Motor neuron (in vitro differentiated cells): ENCODE results near the gene CCPG1. TPM values are rescaled to one million over a fixed set of nuclear protein-coding genes. Genes with fewer than 3 reads are reported as not detected.

ENCODE experiments used
- ATAC-seq, 8 experiments: fragments of 200-7000 bp; cut with Tn5 transposase; replicated peaks in 6 of 8; 2 replicates each; pipeline ENCODE4 v1.8.0; 2021; ENCODE audit warnings: mild to moderate bottlenecking in 8 of 8, moderate library complexity in 8 of 8
- H3K27ac ChIP-seq, 2 donors: fragments of 250-450 bp; sonication (Bioruptor Pico); 2 replicates each; pipeline ENCODE4 v1.9.0; 2021; ENCODE audit warnings: antibody characterized with exemption in 2 of 2, mild to moderate bottlenecking in 2 of 2, moderate library complexity in 1 of 2
- H3K4me1 ChIP-seq, 2 donors: fragments of 250-450 bp; sonication (Bioruptor Pico); replicated peaks in 1 of 2; 2 replicates each; pipeline ENCODE4 v1.6.1; 2021; ENCODE audit warnings: antibody characterized with exemption in 2 of 2, mild to moderate bottlenecking in 2 of 2, moderate library complexity in 1 of 2
- H3K4me3 ChIP-seq, 5 donors: fragments of 250-450 bp; sonication (Bioruptor Pico); 2 replicates each; pipeline ENCODE4 v1.9.0; 2021; ENCODE audit warnings: antibody characterized with exemption in 5 of 5, mild to moderate bottlenecking in 5 of 5, moderate library complexity in 4 of 5
- WGBS, 10 experiments: fragments of 450-650 bp; shearing (Covaris generic); methylation state at CpG; one replicate each; pipeline ENCODE4 v1.0.0; 2022; 5-methylcytosine and 5-hydroxymethylcytosine counted together
- in situ Hi-C, 9 experiments: fragments of 400-800 bp; cut with MboI; loops; one replicate each; pipeline ENCODE4 v1.15.0; 2021; ENCODE audit warnings: low sequenced_read_pairs in 9 of 9, low pct_unique_long_range_greater_than_20kb in 2 of 9; ENCODE audit not compliant: unreplicated experiment in 9 of 9
- total RNA-seq, 8 experiments: library from RNA; unstranded; fragments of 300-600 nt; gene quantifications; 2 replicates each; pipeline versions ENCODE4 v1.2.3 to v1.2.4, GENCODE V29; 2022

The CCPG1 gene
- total RNA-seq, 8 experiments from 2014 or later, result 18.1 to 220 (median 47.9) TPM

DNA sequence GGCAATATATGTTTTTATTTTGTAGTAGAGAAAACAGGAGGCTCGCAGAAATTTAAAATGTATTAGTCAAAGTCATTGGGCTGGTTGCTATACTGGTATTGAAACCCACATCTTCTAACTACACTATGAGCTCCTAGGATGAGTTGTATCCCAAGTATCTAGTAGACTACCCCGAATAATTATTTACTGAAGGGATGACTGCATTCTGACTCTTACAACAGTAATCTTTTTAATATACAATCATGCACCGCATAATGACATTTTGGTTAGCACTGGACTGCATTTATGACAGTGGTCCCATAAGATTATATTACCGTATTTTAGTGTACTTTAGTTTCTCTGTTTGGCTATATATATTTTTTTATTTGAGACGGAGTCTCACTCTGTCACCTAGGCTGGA, 73.8 kb downstream of the CCPG1 start:
- WGBS, 10 experiments, result 40 to 89% (median 80%) methylated on average over 1 to 5 of the region's 5 CpGs; no CpG with 5 or more reads in 1 of the 10 experiments
- H3K4me1 ChIP-seq, result no peaks in the 10 kb centered on the region
- no peak overlapping the region for H3K4me3 ChIP-seq
- ATAC-seq, result no peak
- no peak overlapping the region for H3K27ac ChIP-seq
- in situ Hi-C loops, result loop anchor here in 1 of 9 experiments (25.0 kb wide), 1 partner anchor 103 kb away; no protein-coding TSS in a partner anchor

DNA sequence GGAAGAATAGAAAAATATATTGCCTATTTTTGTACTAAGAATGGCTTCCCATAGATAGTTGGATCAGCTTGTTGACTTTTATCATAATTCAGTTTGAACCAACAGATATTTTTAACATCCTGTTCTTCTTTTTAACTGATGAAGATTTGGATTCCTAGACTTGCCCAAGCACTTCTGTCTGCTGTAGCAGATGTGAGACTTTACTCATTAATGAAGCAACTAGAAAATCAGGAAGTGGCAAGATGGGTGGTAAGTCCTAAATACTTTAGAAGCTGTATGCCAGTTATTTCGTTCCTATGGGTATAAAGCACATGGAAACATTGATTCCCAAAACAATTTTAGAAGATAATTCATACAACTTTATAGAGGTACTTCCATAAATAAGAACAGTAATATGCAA, 80.8 kb downstream of the CCPG1 start:
- WGBS, 10 experiments, result 67 to 71% (median 67%) methylated on average over 1 of the region's 1 CpG; no CpG with 5 or more reads in 4 of the 10 experiments
- H3K4me3 ChIP-seq, result no peak overlapping the region
- H3K4me1 ChIP-seq, result no peaks in the 10 kb centered on the region
- ATAC-seq, result no peak
- no peak overlapping the region for H3K27ac ChIP-seq
- in situ Hi-C loops, result loop anchor here in 1 of 9 experiments (25.0 kb wide), 1 partner anchor 110 kb away; no protein-coding TSS in a partner anchor

GRCh38 chr15:55322467-55322866, 85.7 kb downstream of the CCPG1 start:
- WGBS, 10 experiments, result 43 to 100% (median 86%) methylated on average over 1 to 5 of the region's 5 CpGs
- no peak for ATAC-seq
- no peak overlapping the region for H3K4me3 ChIP-seq
- peaks cover 2% of the 10 kb centered on the region in 2 donors for H3K4me1 ChIP-seq
- in situ Hi-C loops, result no loop called here
- H3K27ac ChIP-seq, result no peak overlapping the region

- Histone ChIP-seq H3K4me1 (peaks cover 2% of the 10 kb centered on the region in 2 donors), H3K4me3 (no peak overlapping the region), H3K27ac (no peak overlapping the region)
- WGBS, 10 experiments, result 50 to 100% (median 100%) methylated on average over 1 of the region's 1 CpG; no CpG with 5 or more reads in 1 of the 10 experiments
- ATAC-seq, result no peak
- in situ Hi-C loops, result no loop called here
These were observed 87.2 kb downstream of the CCPG1 start for GRCh38 chr15:55320963-55321362.

- Histone ChIP-seq H3K4me1 (peaks cover 2% of the 10 kb centered on the region in 2 donors), H3K4me3 (no peak overlapping the region), H3K27ac (no peak overlapping the region)
- in situ Hi-C loops, result no loop called here
- 20 to 100% (median 77%) methylated on average over 1 to 2 of the region's 2 CpGs; no CpG with 5 or more reads in 1 of the 10 experiments for WGBS, 10 experiments
- no peak for ATAC-seq
These were observed 88.0 kb downstream of the CCPG1 start for GRCh38 chr15:55320238-55320550.

DNA sequence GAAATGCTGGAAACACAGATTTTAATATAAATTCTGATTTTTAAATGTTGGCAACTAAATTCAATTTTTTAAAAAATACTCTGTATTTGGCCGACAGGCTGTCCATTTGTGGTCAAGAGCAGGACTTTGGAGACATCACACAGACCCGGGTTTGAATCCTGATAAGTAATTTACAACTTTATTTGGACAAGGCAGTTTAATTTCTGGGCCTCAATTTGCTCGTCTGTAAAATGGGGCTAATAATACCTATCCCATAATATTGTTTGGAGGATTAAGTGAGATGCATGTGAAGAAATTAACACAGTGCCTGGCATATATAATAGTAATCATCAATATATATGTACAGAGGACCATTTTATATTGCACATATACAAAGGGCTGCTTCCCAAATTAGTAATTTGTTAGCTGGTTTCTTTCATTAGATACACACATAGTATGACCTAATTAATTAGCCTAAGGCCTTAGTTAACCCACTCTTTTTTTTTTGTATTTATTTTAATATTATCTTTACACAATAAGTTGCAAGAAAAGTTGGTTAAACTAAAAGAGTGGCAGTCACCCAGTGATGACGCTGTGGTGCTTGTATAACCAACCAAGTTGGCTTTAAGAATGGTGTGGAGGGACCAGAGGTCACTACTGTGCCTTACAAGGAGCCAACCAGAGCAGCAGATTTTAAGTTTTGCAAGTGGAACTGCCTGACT, 88.5 kb downstream of the CCPG1 start:
- H3K27ac ChIP-seq, result peak overlapping the region; percentile 82 to 92
- in situ Hi-C loops, result no loop called here

DNA sequence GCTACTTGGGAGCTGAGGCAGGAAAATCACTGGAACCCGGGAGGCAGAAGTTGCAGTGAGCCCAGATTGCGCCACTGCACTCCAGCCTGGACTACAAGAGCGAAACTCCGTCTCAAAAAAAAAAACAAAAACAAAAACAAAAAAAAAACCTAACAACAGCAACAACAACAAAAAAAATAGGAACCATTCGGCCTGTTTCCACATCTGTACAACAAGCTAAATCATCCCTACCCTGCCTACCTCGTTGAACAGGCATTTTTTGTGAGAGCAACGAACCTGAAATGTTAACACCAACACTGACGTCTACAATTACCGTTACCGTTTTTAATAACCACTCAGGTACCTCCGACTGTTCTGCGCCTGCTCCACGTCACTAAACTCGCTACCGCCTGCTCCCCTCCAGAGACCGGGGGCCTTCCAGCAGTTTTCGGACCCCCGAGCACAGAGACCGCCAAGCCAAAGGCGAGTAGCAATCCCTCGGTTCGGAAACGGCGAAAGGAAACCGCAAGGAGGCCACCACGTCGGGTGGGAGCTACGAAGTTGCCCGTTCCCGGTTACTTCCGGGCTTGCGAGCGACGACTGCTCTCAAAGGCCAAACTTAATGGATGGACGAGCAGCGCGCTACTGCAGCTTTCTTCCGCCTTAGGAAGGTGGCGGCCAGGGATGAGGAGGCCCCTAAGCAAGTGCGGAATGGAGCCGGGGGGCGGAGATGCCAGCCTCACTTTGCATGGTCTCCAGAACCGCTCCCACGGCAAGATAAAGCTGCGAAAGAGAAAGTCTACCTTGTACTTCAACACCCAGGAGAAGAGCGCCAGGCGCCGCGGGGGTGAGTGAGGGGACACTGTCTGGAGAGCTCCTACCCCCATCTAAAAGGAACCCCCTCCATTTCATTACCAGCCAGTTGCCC, 89.3 kb downstream of the CCPG1 start, which contains the start of the genes PIGB and PIGBOS1:
TSS of gene PIGB (plus strand) at position 635 of the 907 bp plus-strand sequence. CDS start at position 664, 29 bp downstream.
TSS of gene PIGBOS1 (minus strand) at position 536 of the 907 bp plus-strand sequence. CDS start 1,331 bp downstream, outside the sequence.
- in situ Hi-C loops, result no loop called here
- WGBS, 10 experiments, result 0 to 40% (median 3%) methylated on average over 1 to 27 of the region's 49 CpGs; no CpG with 5 or more reads in 1 of the 10 experiments

More for the DNA sequence above, 88.5 kb downstream of the CCPG1 start:
- H3K4me1 ChIP-seq, result peaks cover 2% of the 10 kb centered on the region in 2 donors
- ATAC-seq, result peak in 1 of 8 experiments; percentile 10
- 5 to 88% (median 50%) methylated on average over 1 to 4 of the region's 4 CpGs for WGBS, 10 experiments
- H3K4me3 ChIP-seq, result peak overlapping the region; percentile 49 to 93 (median 74)

More for the DNA sequence above, 89.3 kb downstream of the CCPG1 start, which contains the start of the genes PIGB and PIGBOS1:
- peak within 1 kb of the TSS; percentile 49 to 93 (median 74) for H3K4me3 ChIP-seq
- H3K4me1 ChIP-seq, result peaks cover 2% of the 10 kb centered on the region in 2 donors
- ATAC-seq, result peak; percentile 93 to 98 (median 98)
- H3K27ac ChIP-seq, result peak within 1 kb of the TSS; percentile 82 to 92

Other genes starting within 250 kb of the CCPG1 start
- 100 to 1,000 TPM in 7 of 8 experiments, 10 to 100 TPM in 1; 90.5 to 172 (median 132) TPM for gene RSL24D1, start 211.4 kb downstream of the CCPG1 start, total RNA-seq
- 1 to 10 TPM; 1.6 to 6.1 (median 3.6) TPM for gene RAB27A, start 118.5 kb downstream of the CCPG1 start, total RNA-seq
- 10 to 100 TPM; 10.8 to 19.7 (median 15.0) TPM for gene PIGBOS1, start 89.2 kb downstream of the CCPG1 start, total RNA-seq
- 10 to 100 TPM in 4 of 8 experiments, 1 to 10 TPM in 4; 5.4 to 20.9 (median 11.1) TPM for gene PIGB, start 89.1 kb downstream of the CCPG1 start, total RNA-seq
- 10 to 100 TPM in 3 of 8 experiments, 1 to 10 TPM in 5; 3.9 to 25.2 (median 8.9) TPM for gene PIERCE2, start 136 bp upstream of the CCPG1 start, total RNA-seq
- gene DNAAF4, start 99.9 kb upstream of the CCPG1 start, total RNA-seq, result 10 to 100 TPM in 1 of 8 experiments, 1 to 10 TPM in 7; 4.1 to 19.6 (median 6.0) TPM
- 10 to 100 TPM in 5 of 8 experiments, 1 to 10 TPM in 3; 1.1 to 29.4 (median 14.9) TPM for gene PYGO1, start 180.0 kb upstream of the CCPG1 start, total RNA-seq